ENCODE measurements around the gene METTL26.

Gene METTL26

GRCh38 chr16:673399-673991 lies 37.4 kb upstream of the METTL26 start:
- DNase-seq (ENCODE audit: low read depth): no peak
- no peak overlapping the region for H3K4me3 ChIP-seq (ENCODE audit: low read length)
- TF ChIP-seq CTCF (conservative IDR thresholded peaks at IDR 0.05; ENCODE audit: low read length): no peak

- no peak for DNase-seq (ENCODE audit: low read depth)
- H3K4me3 ChIP-seq (ENCODE audit: low read length): no peak overlapping the region
- TF ChIP-seq CTCF (conservative IDR thresholded peaks at IDR 0.05; ENCODE audit: low read length): no peak
Observed at GRCh38 chr16:672851-673250, 36.7 kb upstream of the METTL26 start.

GRCh38 chr16:672371-672770 lies 36.3 kb upstream of the METTL26 start:
- TF ChIP-seq CTCF (conservative IDR thresholded peaks at IDR 0.05; ENCODE audit: low read length): no peak
- no peak for DNase-seq (ENCODE audit: low read depth)
- no peak overlapping the region for H3K4me3 ChIP-seq (ENCODE audit: low read length)

- no peak overlapping the region for H3K4me3 ChIP-seq (ENCODE audit: low read length)
- TF ChIP-seq CTCF (conservative IDR thresholded peaks at IDR 0.05; ENCODE audit: low read length): no peak
Observed at GRCh38 chr16:671353-672131, 35.4 kb upstream of the METTL26 start.

GRCh38 chr16:670485-671352 lies 34.6 kb upstream of the METTL26 start:
- H3K4me3 ChIP-seq (ENCODE audit: low read length): no peak overlapping the region
- TF ChIP-seq CTCF (conservative IDR thresholded peaks at IDR 0.05; ENCODE audit: low read length): no peak
- DNase-seq (ENCODE audit: low read depth): no peak

More at GRCh38 chr16:671353-672131, 35.4 kb upstream of the METTL26 start:
- no peak for DNase-seq (ENCODE audit: low read depth)

GRCh38 chr16:669666-670065 lies 33.6 kb upstream of the METTL26 start:
- no peak for DNase-seq (ENCODE audit: low read depth)
- peak overlapping the region; percentile 74; the same call in 1 of the 2 replicates for H3K4me3 ChIP-seq (ENCODE audit: low read length)
- no peak for TF ChIP-seq CTCF (conservative IDR thresholded peaks at IDR 0.05; ENCODE audit: low read length)

All from AG10803 (cell line).